ENCODE results near the gene KCNK17.

DNA sequence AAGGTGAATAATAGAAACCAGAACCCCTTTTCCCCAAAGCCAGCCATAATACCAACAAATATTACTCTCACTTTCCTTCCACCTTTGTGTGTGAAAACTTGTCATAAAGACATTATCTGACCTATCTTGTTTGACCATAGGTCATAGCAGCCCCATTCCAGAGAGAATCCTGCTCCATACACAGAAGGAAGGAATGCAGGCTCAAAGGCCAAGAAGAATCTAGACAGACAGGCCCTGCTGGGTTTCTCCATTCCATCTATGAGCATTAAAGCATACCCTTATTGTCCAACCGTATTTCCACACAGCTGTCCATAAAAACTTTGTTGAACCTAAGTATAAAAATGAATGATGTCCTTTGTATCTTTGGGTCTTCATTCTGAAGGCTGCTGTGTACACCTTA is 44.3 kb downstream of the KCNK17 start:
- TF ChIP-seq, protein P1, sequence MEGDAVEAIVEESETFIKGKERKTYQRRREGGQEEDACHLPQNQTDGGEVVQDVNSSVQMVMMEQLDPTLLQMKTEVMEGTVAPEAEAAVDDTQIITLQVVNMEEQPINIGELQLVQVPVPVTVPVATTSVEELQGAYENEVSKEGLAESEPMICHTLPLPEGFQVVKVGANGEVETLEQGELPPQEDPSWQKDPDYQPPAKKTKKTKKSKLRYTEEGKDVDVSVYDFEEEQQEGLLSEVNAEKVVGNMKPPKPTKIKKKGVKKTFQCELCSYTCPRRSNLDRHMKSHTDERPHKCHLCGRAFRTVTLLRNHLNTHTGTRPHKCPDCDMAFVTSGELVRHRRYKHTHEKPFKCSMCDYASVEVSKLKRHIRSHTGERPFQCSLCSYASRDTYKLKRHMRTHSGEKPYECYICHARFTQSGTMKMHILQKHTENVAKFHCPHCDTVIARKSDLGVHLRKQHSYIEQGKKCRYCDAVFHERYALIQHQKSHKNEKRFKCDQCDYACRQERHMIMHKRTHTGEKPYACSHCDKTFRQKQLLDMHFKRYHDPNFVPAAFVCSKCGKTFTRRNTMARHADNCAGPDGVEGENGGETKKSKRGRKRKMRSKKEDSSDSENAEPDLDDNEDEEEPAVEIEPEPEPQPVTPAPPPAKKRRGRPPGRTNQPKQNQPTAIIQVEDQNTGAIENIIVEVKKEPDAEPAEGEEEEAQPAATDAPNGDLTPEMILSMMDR (conservative IDR thresholded peaks at IDR 0.05 in 1 of 2, IDR thresholded peaks at IDR 0.05 in 1 of 2; ENCODE audit: extremely low read depth in 1 of 2, insufficient read depth in 1 of 2, low read depth in 1 of 2, low read length in 2 of 2) = no peak
- no peak for TF ChIP-seq EZH2 (IDR thresholded peaks at IDR 0.05; ENCODE audit: borderline replicate concordance, low read length)

All from mammary epithelial cell (primary cell).